22Rv1 (cell line): ENCODE results near the gene OR5K3.

Source experiments
- CTCF ChIP-seq: fragments of 450-650 bp; IDR thresholded peaks from 2 replicates; pipeline ENCODE4 v1.5.1; 2017; ENCODE audit warnings: mild to moderate bottlenecking
- ZFX ChIP-seq: fragments of 450-650 bp; IDR thresholded peaks from 2 replicates; pipeline ENCODE4 v1.6.1; 2017; ENCODE audit warnings: antibody characterized with exemption, borderline replicate concordance

- no peak for TF ChIP-seq CTCF
- no peak for TF ChIP-seq ZFX
Observed at GRCh38 chr3:98361289-98361688, 29.2 kb upstream of the OR5K3 start.
